ENCODE results near the gene DYRK1A. TPM values are rescaled to one million over a fixed set of nuclear protein-coding genes. Genes with fewer than 3 reads are reported as not detected.

Gene DYRK1A
- total and polyA plus RNA-seq, 2 donors from 2014 or later: 14.5 to 78.0 TPM

DNA sequence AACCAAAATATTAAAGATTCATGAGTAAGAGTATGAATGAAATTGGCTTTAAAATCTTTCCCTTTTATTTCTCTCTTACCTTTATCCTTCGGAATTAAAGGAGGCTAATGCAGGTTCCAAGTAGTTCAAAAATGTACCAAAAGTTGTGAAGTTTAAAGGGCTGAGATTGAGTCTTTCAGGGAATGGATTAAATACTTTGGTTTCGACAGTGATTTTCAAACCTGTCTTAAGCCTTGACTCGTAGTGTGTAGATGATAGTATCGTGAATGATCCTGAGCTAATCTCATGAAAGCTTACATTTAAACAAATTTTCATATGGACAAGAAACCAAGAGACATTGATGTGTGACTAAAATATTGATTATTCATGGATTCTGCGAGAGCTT, 66.9 kb downstream of the DYRK1A start:
- Histone ChIP-seq H3K4me1 (ENCODE audit: control insufficient read depth in 2 of 3, insufficient read depth in 2 of 3, low read depth in 1 of 3, low read length in 3 of 3) (peaks cover 5 to 15% (median 10%) of the 10 kb centered on the region in 3 donors), H3K4me3 (ENCODE audit: low read length in 3 of 3) (no peak overlapping the region), H3K9ac (ENCODE audit: low read length in 3 of 3) (no peak overlapping the region), H3K27ac (ENCODE audit: low read depth in 2 of 2, low read length in 2 of 2) (no peak overlapping the region), H3K36me3 (ENCODE audit: control insufficient read depth in 2 of 3, insufficient read depth in 3 of 3, low read length in 3 of 3) (no peaks in the 10 kb centered on the region), H3K27me3 (ENCODE audit: control insufficient read depth, insufficient read depth, low read length) (no peaks in the 10 kb centered on the region), H3K9me3 (ENCODE audit: control insufficient read depth in 2 of 3, insufficient read depth in 1 of 3, low read length in 3 of 3) (no peaks in the 10 kb centered on the region)
- no peak for TF ChIP-seq CTCF (IDR thresholded peaks at IDR 0.05; ENCODE audit: borderline replicate concordance, extremely low read depth, insufficient read depth)
- FAIRE-seq (no peak), DNase-seq (no peak)
- intact Hi-C loops (cut with DNase I): no loop called here

GRCh38 chr21:37435120-37435519, 68.5 kb downstream of the DYRK1A start:
- Histone ChIP-seq H3K9ac (ENCODE audit: low read length in 3 of 3) (no peak overlapping the region), H3K4me3 (ENCODE audit: low read length in 3 of 3) (no peak overlapping the region), H3K9me3 (ENCODE audit: control insufficient read depth in 2 of 3, insufficient read depth in 1 of 3, low read length in 3 of 3) (no peaks in the 10 kb centered on the region), H3K27ac (ENCODE audit: low read depth in 2 of 2, low read length in 2 of 2) (no peak overlapping the region), H3K36me3 (ENCODE audit: control insufficient read depth in 2 of 3, insufficient read depth in 3 of 3, low read length in 3 of 3) (no peaks in the 10 kb centered on the region), H3K27me3 (ENCODE audit: control insufficient read depth, insufficient read depth, low read length) (no peaks in the 10 kb centered on the region), H3K4me1 (ENCODE audit: control insufficient read depth in 2 of 3, insufficient read depth in 2 of 3, low read depth in 1 of 3, low read length in 3 of 3) (peaks cover 5 to 15% (median 10%) of the 10 kb centered on the region in 3 donors)
- DNase-seq (peak in 4 of 5 donors; percentile 86 to 98 (median 94)), FAIRE-seq (peak; percentile 98)
- no peak for TF ChIP-seq CTCF (IDR thresholded peaks at IDR 0.05; ENCODE audit: borderline replicate concordance, extremely low read depth, insufficient read depth)
- intact Hi-C loops (cut with DNase I): no loop called here

- no peaks in the 10 kb centered on the region for H3K36me3 ChIP-seq (ENCODE audit: control insufficient read depth in 2 of 3, insufficient read depth in 3 of 3, low read length in 3 of 3)
- no peaks in the 10 kb centered on the region for H3K9me3 ChIP-seq (ENCODE audit: control insufficient read depth in 2 of 3, insufficient read depth in 1 of 3, low read length in 3 of 3)
- peaks cover 5 to 15% (median 5%) of the 10 kb centered on the region in 3 donors for H3K4me1 ChIP-seq (ENCODE audit: control insufficient read depth in 2 of 3, insufficient read depth in 2 of 3, low read depth in 1 of 3, low read length in 3 of 3)
- no peak for FAIRE-seq
- H3K27me3 ChIP-seq (ENCODE audit: control insufficient read depth, insufficient read depth, low read length): no peaks in the 10 kb centered on the region
- no peak for TF ChIP-seq CTCF (IDR thresholded peaks at IDR 0.05; ENCODE audit: borderline replicate concordance, extremely low read depth, insufficient read depth)
- H3K4me3 ChIP-seq (ENCODE audit: low read length in 3 of 3): no peak overlapping the region
- no peak overlapping the region for H3K9ac ChIP-seq (ENCODE audit: low read length in 3 of 3)
- peak in 1 of 5 donors; percentile 25 for DNase-seq
- H3K27ac ChIP-seq (ENCODE audit: low read depth in 2 of 2, low read length in 2 of 2): no peak overlapping the region
- intact Hi-C loops (cut with DNase I): no loop called here
Measured at GRCh38 chr21:37435711-37436110, 69.1 kb downstream of the DYRK1A start.

DNA sequence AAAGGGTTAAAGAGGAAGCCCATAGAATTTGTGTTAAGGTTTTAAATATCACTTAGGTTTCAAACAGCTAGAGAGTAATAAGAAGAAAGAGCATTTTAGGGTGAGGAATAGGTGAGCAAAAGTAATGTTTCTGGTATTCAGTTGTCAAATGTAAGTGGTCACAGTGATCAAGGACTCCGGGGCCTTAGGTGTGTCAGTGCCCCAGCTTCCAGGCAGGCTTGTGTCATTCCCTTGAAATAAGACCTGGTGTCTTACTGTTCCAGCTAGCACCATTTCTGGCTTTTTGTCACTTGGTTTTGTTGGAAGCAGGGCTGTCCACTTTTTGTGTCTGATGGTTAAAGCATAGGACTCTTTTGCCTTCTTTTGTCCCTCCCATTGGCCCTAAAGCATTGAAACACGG, 69.6 kb downstream of the DYRK1A start:
- peak in 2 of 5 donors; percentile 24 to 25 for DNase-seq
- H3K4me3 ChIP-seq (ENCODE audit: low read length in 3 of 3): no peak overlapping the region
- H3K27me3 ChIP-seq (ENCODE audit: control insufficient read depth, insufficient read depth, low read length): no peaks in the 10 kb centered on the region
- no peak overlapping the region for H3K9ac ChIP-seq (ENCODE audit: low read length in 3 of 3)
- peaks cover 5 to 12% (median 5%) of the 10 kb centered on the region in 3 donors for H3K4me1 ChIP-seq (ENCODE audit: control insufficient read depth in 2 of 3, insufficient read depth in 2 of 3, low read depth in 1 of 3, low read length in 3 of 3)
- TF ChIP-seq CTCF (IDR thresholded peaks at IDR 0.05; ENCODE audit: borderline replicate concordance, extremely low read depth, insufficient read depth): no peak
- no peaks in the 10 kb centered on the region for H3K9me3 ChIP-seq (ENCODE audit: control insufficient read depth in 2 of 3, insufficient read depth in 1 of 3, low read length in 3 of 3)
- H3K27ac ChIP-seq (ENCODE audit: low read depth in 2 of 2, low read length in 2 of 2): no peak overlapping the region
- intact Hi-C loops (cut with DNase I): no loop called here
- no peaks in the 10 kb centered on the region for H3K36me3 ChIP-seq (ENCODE audit: control insufficient read depth in 2 of 3, insufficient read depth in 3 of 3, low read length in 3 of 3)
- FAIRE-seq: no peak

Measured in kidney (tissue), 14 donors.